Activated naive CD4-positive, alpha-beta T cell treated with anti-CD3 and anti-CD28 coated beads, Interleukin-2, amount 50 U/mL, for 72 hours (primary cell): ENCODE results near the gene PSMB7. TPM values are rescaled to one million over a fixed set of nuclear protein-coding genes. Genes with fewer than 3 reads are reported as not detected.
A peak's percentile ranks its signal among the peaks of the same experiment; 100 is the strongest.

Source experiments
- ATAC-seq, 2 donors: fragments of 150-1000 bp; cut with Tn5 transposase; 2 replicates each; pipeline ENCODE4 v1.10.0; 2021; ENCODE audit warnings: mild to moderate bottlenecking in 2 of 2, moderate library complexity in 2 of 2
- DNase-seq, 2 donors: peaks; one replicate each; pipeline ENCODE4 v3.0.0; 2021 to 2022; ENCODE audit warnings: low spot score in 2 of 2
- H3K27ac Mint-ChIP-seq, 2 donors: one replicate each; pipeline ENCODE4 v1.8.0; 2022; ENCODE audit warnings: mild to moderate bottlenecking in 2 of 2, mixed read lengths in 2 of 2
- H3K36me3 Mint-ChIP-seq, 2 donors: one replicate each; pipeline ENCODE4 v1.8.0; 2022; ENCODE audit warnings: mixed read lengths in 2 of 2
- H3K9me3 Mint-ChIP-seq, 2 donors: one replicate each; pipeline ENCODE4 v1.8.0; 2022; ENCODE audit warnings: mixed read lengths in 2 of 2
- total RNA-seq, 2 donors: library from RNA; stranded (reverse); gene quantifications; one replicate each; pipeline ENCODE4 v1.2.3, GENCODE V29; 2022

PSMB7 gene
- total RNA-seq, 2 donors from 2014 or later = 158 to 167 TPM

DNA sequence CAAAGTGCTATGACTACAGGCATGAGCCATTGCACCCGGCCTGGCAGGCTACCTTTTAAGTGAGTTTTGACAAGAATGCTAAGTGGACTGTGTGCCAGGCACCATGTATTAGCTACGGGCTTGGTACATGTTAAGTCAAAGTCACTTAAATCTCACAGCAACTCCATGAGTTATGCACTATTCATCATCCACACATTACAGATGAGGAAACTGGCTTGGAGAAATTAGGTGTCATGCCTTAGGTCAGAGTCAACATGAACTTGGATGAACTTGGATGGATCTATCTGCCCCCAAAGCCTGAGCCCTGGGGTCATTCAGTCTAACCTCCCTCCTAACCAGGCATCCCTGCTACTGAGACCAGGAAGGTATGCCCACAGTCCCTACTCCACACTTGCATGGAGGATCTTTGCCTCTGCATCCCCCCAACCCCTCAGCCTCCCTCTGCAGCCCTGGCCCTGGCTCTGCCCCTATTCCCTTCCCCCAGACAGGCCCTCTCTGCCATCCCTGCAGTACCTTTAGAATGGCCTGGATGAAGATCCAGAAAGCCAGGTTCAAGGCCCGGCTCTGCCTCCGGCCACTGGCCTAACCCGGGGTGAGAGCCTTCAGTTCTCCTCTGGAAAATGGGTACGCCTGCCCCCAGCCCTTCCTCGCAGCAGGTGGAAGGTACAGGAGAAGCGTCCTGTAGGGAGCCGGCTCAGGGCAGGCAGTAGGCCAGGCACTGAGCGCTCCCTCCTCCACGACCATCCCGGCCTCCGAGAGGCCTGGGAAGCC, 34.3 kb upstream of the PSMB7 start:
- Mint-ChIP-seq H3K9me3 (no peaks in the 10 kb centered on the region), H3K27ac (no peak overlapping the region), H3K36me3 (no peaks in the 10 kb centered on the region)
- DNase-seq = peak in 1 of 2 donors; percentile 43
- no peak for ATAC-seq

DNA sequence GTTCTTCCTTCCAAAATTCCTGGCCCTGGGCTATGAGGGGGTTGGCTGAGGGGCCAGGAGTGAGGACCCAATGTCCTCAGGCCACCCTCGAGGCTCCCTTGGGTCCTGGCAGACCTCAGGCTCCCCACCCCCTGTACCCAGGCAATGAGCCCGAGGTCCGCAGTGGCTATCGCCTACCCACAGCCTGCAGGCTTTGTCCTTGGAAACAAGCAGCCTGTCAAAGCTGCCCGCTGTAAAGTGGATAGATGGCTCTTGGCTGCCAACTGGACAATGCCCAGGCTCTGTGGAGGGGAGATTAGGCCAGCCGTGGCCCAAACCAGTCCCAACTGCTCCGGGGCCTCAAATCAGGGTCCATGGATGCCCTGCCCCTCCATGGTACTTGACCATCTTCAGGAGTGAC, 32.8 kb upstream of the PSMB7 start:
- Mint-ChIP-seq H3K9me3 (no peaks in the 10 kb centered on the region), H3K27ac (no peak overlapping the region), H3K36me3 (no peaks in the 10 kb centered on the region)
- DNase-seq (peak in 1 of 2 donors; percentile 49), ATAC-seq (no peak)

DNA sequence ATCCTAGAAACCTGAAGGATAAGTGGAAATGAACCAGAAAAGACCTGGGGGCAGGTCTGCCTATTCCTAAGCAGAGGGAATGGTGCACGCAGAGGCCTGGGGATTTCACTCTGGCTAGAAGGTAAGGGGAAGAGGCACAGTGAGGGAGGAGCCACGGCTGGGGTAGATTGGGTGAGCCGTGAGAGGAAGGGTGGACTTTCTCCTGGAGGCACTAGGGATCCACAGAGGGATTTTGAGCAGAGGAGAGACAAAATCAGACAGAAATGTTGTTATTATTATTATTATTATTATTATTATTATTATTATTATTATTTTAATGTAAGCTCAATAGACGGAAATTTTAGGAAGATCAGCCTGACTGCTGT, 32.0 kb upstream of the PSMB7 start:
- Mint-ChIP-seq H3K36me3 (no peaks in the 10 kb centered on the region), H3K9me3 (no peaks in the 10 kb centered on the region), H3K27ac (no peak overlapping the region)
- ATAC-seq = no peak
- DNase-seq = no peak

DNA sequence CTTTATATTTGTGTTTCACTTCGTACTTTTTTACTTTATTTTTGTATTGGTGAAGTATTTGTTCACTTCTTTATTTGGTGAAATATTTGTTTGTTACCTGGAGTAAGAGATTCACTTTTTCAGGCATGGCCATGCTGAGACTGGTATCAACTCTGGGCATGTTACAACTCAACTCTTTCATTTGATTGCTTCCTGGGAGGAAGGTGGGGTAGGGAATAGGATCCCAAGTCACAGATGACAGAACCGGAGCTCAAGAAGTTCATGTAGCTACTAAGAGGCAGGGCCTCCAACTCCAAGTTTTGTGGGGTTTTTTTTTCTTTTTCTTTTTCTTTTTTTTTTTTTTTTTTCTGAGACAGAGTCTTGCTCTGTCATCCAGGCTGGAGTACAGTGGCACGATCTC, 28.9 kb upstream of the PSMB7 start:
- ATAC-seq = no peak

DNA sequence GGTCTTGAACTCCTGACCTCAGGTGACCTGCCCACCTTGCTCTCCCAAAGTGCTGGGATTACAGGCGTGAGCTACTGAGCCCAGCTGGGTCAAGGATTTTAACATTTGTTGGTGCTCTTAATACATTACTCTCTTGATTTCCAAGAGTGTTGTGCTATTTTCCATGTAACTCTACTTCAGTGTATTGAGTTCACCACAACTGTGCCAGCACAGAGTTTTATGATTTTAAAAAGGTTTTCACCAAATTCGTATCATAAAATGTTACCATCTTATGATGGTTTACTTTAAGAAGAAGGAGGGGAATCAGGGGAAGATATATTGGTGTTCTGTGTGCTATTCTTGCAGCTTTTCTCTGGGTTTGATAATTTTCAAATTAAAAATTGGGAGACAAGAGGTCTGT, 28.4 kb upstream of the PSMB7 start:
- peaks cover 7 to 8% of the 10 kb centered on the region in 2 donors for H3K36me3 Mint-ChIP-seq
- ATAC-seq (no peak), DNase-seq (no peak)

More for the DNA sequence above, 28.9 kb upstream of the PSMB7 start:
- peaks cover 7 to 8% of the 10 kb centered on the region in 2 donors for H3K36me3 Mint-ChIP-seq
- DNase-seq = no peak
- H3K27ac Mint-ChIP-seq = no peak overlapping the region
- no peaks in the 10 kb centered on the region for H3K9me3 Mint-ChIP-seq

DNA sequence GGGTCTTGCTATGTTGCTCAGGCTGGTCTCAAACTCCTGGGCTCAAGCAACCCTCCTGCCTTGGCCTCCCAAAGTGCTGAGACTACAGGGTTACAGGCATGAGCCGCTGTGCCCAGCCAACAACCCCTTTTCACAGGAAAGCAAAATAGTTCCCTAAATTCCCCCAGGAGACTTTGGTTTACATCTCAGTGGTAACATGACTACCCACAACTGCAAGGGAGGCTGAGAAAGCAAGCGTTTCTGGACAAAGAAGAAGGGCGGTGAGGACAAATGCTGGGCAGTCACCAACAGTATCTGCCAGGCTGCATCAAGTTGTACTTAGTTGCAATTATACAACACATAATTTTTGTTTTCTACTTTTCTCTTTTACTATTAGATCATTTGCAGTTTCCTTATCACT, 27.6 kb upstream of the PSMB7 start:
- ATAC-seq (no peak), DNase-seq (peak in 1 of 2 donors; percentile 14)
- Mint-ChIP-seq H3K27ac (no peak overlapping the region), H3K9me3 (no peaks in the 10 kb centered on the region), H3K36me3 (peaks cover 7 to 8% of the 10 kb centered on the region in 2 donors)

More for the DNA sequence above, 28.4 kb upstream of the PSMB7 start:
- Mint-ChIP-seq H3K9me3 (no peaks in the 10 kb centered on the region), H3K27ac (no peak overlapping the region)

DNA sequence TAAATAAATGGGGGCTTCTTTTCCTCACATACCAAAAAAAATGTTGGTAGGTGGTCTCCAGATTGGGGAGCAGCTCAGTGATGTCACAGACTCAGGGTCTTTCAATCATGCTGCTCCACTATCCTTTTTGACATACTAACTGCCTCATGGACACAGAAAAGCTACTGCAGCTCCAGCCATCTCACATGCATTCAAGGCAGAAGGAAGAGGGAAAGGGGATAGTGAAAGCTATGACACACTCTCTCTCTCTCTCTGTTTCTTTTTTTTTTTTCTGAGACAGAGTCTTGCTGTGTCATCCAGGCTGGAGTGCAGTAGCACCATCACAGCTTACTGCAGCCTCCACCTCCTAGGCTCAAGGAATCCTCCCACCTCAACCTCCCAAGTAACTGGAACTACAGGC, 27.1 kb upstream of the PSMB7 start:
- ATAC-seq (no peak), DNase-seq (no peak)
- H3K27ac Mint-ChIP-seq = no peak overlapping the region
- H3K36me3 Mint-ChIP-seq = peaks cover 7 to 8% of the 10 kb centered on the region in 2 donors
- no peaks in the 10 kb centered on the region for H3K9me3 Mint-ChIP-seq

DNA sequence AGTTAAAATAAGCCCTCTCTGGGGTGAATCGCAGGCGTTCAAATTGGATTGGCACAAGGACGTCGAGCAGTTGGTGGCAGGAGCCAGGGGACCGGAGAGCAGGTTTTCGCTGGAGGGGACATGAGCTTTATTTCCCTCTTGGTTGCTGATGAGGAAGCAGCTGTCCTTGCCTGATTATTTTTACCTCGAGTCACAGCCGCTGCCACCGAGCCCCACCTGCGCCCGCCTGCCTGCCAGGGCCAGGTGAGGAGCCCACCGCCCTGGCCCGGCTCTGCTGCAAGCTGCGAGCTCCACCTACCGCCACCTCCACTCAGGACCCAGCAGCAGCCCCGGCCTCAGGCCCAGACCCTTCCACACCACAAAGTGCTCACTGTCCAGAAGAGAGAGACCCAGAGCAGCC, 26.0 kb upstream of the PSMB7 start:
- H3K9me3 Mint-ChIP-seq = no peaks in the 10 kb centered on the region
- DNase-seq = peak in 1 of 2 donors; percentile 13

DNA sequence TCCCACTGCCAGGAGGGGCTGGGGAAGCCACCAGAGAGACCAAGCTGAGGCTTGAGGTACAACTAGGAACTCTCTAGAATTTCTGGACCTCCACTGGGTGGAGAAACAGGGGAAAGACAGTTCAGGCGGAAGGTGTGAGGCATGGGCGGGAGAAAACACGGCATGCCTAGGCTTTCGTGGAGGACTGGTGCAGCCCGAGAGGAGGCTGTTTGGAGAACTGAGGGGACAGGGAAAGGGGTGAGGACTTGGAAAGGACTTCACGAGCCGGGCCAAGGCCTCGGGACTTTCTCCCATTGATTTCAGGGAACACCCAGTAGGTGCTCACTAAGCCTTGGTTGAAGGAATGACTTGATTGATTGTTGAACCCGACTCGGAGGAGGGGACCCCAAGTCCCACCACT, 25.5 kb upstream of the PSMB7 start:
- H3K36me3 Mint-ChIP-seq = peaks cover 7 to 8% of the 10 kb centered on the region in 2 donors

More for the DNA sequence above, 26.0 kb upstream of the PSMB7 start:
- H3K27ac Mint-ChIP-seq = no peak overlapping the region
- ATAC-seq = no peak
- H3K36me3 Mint-ChIP-seq = peaks cover 7 to 8% of the 10 kb centered on the region in 2 donors

DNA sequence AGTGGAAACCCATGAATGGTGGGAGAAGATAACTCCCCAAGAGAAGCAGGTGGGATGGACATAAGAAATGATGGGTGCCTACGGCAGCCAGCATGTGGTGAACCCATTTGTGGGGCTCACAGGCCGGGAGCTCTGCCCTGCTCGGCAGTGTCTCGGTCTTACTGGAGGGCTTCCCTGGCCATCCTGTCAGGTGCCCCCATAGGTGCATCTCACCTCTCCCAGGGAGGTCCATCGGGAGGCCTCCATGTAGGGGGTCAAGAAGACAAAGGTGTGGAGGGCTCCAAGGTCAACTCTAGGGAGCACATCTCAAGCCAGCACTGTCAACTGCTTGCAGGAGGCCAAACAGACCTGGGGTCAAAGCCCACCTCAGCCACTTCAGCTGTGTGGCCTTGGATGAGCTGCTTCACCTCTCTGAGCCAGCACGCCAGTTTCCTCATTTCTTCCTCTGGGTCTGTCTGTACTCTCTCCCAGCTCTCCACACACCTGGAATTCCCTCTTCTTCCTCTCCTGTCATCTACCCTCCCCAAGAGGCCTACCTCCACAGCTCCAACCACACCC, 24.5 kb upstream of the PSMB7 start:
- DNase-seq (peak in 1 of 2 donors; percentile 28), ATAC-seq (no peak)
- Mint-ChIP-seq H3K36me3 (peaks cover 7 to 8% of the 10 kb centered on the region in 2 donors), H3K27ac (no peak overlapping the region), H3K9me3 (no peaks in the 10 kb centered on the region)

More for the DNA sequence above, 25.5 kb upstream of the PSMB7 start:
- DNase-seq = peak in 1 of 2 donors; percentile 34
- H3K9me3 Mint-ChIP-seq = no peaks in the 10 kb centered on the region
- no peak overlapping the region for H3K27ac Mint-ChIP-seq
- no peak for ATAC-seq

DNA sequence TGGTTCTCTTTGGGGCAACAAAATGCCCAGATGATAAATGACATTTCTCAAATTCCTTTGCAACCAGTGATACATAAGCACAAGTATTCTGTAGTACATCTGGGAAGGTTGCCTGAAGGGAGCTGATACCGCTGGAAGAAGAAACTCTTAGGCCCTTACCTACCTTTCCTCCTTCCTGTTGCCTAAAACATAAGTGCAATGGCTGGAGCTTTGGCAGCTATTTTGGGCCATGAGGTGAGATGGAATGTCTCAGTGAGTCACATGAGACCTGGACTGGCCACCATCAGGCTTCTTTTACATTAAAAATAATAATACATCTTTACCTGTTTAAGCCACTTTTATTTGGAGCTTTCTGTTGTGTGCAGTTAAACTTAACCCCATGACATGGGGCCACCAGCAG, 23.8 kb upstream of the PSMB7 start:
- no peak overlapping the region for H3K27ac Mint-ChIP-seq
- H3K36me3 Mint-ChIP-seq = peaks cover 7 to 8% of the 10 kb centered on the region in 2 donors
- ATAC-seq = no peak
- no peak for DNase-seq
- no peaks in the 10 kb centered on the region for H3K9me3 Mint-ChIP-seq

DNA sequence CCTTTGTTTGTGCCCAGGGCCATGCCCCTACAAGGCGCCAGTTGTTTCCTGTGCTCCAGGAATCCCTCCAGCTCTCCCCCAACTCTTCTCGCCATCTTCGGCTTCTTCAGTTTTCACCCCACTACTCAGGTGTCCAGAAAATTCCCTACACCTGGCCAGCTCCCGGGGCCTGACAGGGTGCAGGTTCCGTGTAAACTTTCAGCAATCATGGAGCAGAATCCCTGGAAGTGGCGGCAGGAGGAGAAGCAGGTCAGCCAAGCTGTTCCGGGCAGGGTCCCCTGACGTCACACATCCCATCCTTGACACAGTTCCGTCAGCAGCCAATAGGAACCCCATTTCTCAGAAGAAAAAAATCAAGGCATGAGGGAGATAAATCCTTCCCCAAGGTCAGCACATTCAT, 22.8 kb upstream of the PSMB7 start:
- Mint-ChIP-seq H3K36me3 (peaks cover 7 to 8% of the 10 kb centered on the region in 2 donors), H3K9me3 (no peaks in the 10 kb centered on the region), H3K27ac (no peak overlapping the region)
- ATAC-seq = no peak
- DNase-seq = peak in 1 of 2 donors; percentile 38

DNA sequence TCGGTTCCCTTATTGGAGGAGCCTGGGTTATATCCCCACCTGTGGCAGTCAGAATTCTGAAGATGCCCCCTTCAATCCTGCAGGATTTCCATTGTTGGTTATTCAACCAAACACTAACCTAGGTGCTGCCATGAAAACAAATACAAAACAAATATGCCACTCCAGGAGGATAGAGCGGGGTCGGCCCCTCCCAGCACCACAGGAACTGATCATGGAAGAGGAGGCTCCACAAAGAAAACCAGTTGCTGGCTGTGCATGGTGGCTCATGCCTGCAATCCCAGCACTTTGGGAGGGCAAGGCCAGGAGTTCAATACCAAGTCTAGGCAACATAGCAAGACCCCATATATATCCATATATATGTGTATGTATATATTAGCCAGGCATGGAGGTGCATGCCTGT, 21.8 kb upstream of the PSMB7 start:
- Mint-ChIP-seq H3K27ac (peak overlapping the region in 1 of 2 donors; percentile 29), H3K9me3 (no peaks in the 10 kb centered on the region), H3K36me3 (peaks cover 7 to 8% of the 10 kb centered on the region in 2 donors)
- no peak for DNase-seq
- no peak for ATAC-seq

DNA sequence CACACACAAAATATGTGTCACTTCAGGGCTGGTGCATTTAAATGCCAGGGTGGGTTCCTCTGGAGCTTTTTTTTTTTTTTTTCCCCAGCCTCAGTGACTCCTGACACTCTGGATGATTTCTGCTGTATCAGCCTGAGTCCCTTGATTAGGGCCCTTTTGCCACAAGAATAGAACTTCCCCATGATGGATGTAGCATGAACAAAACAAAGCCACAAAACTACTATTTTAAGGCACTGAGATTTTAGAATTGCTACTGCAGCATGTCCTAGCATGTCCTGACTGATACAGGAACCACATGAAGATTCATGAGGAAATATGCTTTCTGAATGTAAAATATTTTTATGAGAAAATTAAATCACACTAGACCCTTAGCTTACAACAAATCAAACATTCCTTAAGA, 21.1 kb upstream of the PSMB7 start:
- ATAC-seq = no peak
- no peaks in the 10 kb centered on the region for H3K9me3 Mint-ChIP-seq
- peaks cover 4 to 8% of the 10 kb centered on the region in 2 donors for H3K36me3 Mint-ChIP-seq
- no peak for DNase-seq
- H3K27ac Mint-ChIP-seq = no peak overlapping the region

DNA sequence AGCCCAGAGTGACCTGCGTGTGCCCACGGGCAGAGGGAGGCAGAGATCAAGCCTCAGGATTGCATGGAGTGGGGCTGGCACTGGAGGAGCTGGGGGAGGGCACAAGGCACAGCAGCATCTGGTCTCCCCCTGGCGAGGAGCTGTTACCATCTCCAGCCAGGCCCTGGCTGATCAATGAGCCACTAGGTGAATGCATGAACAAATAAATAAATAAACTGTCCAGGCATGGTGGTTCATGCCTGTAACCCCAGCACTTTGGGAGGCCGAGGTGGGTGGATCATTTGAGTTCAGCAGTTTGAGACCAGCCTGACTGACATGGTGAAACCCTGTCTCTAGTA, 14.3 kb upstream of the PSMB7 start:
- ATAC-seq = no peak
- no peak for DNase-seq
- Mint-ChIP-seq H3K36me3 (no peaks in the 10 kb centered on the region), H3K27ac (no peak overlapping the region), H3K9me3 (no peaks in the 10 kb centered on the region)

DNA sequence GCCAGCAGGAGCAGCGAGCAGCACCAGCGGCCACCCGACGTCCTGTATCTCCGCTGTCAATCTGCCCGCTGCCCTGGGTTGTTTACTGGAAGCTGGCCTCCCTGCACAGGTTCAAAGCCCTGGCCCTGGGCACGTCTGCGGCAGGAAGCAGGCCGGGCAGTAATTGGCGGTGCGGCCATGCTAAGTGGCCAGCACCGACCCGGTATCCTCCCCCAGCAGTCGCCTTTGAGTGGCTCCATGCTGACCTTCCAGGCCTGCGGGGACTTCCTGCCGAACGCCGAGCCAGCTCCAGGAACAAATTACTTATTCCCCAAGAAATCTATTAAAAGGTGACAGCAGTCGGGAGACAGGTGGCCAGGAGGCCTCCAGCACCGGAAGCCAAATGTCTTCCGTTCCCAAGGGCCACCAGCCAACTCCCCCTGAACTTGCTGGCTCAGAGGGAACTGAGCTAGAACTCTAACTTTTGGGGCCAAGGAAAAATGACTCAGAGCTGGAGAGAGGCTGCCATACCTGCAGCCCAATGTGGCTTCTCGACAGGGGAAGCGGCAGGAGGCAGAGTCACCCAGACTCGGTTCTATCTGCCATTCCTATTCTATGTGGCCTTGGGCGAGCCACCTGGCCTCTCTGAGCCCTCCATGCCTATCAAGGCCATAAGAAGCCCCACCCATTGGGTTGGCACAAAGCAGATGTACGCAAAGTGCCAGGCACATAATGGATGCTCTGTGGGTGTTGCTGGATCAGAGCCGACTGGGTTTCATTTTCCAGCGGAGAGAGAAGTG, 13.7 kb upstream of the PSMB7 start:
- Mint-ChIP-seq H3K27ac (no peak overlapping the region), H3K36me3 (no peaks in the 10 kb centered on the region), H3K9me3 (no peaks in the 10 kb centered on the region)
- ATAC-seq (no peak), DNase-seq (no peak)

DNA sequence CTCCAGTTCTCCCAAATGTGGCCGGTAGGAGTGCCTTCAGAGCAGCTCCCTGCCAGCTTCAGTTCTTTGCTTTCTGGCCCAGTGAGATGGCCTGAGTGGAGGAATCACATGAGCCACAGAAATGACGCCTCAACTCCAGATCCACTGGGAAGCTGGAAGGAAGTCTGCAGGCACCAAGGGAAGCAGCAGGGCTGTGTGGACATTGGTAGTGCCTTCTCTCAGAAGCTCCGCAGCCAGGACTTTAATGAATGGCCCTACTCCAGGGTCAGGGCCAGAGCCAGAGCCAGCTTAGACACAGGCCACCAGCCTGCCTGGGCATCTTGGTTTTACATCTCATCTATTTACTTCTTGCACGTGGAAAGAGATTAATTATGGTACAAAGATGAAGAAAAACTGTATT, 12.0 kb upstream of the PSMB7 start:
- ATAC-seq = no peak

More for the DNA sequence above, 12.0 kb upstream of the PSMB7 start:
- Mint-ChIP-seq H3K9me3 (no peaks in the 10 kb centered on the region), H3K36me3 (no peaks in the 10 kb centered on the region), H3K27ac (no peak overlapping the region)
- no peak for DNase-seq
